Aorta (tissue), 5 donors: ENCODE results near the gene SERPIND1. TPM values are rescaled to one million over a fixed set of nuclear protein-coding genes. Genes with fewer than 3 reads are reported as not detected.

ENCODE experiments used
- ATAC-seq: fragments of 200-7000 bp; cut with Tn5 transposase; one replicate; pipeline ENCODE4 v1.9.1; 2022; ENCODE audit warnings: moderate library complexity; ENCODE audit not compliant: low FRiP score
- DNase-seq, 2 donors: peaks; one replicate each; pipeline ENCODE4 v3.0.0-alpha.2; 2020
- H3K27ac ChIP-seq, 2 donors: one replicate each; pipeline ENCODE4 v1.5.1; 2013; ENCODE audit warnings: low read length in 2 of 2, mild to moderate bottlenecking in 2 of 2, moderate library complexity in 2 of 2, control low read depth in 1 of 2, inconsistent platforms in 1 of 2, low read depth in 1 of 2
- H3K27me3 ChIP-seq, 2 donors: one replicate each; pipeline ENCODE4 v1.6.1; 2013; ENCODE audit warnings: control low read depth in 1 of 2, low read length in 1 of 2, mild to moderate bottlenecking in 1 of 2, moderate library complexity in 1 of 2; ENCODE audit not compliant: insufficient read depth in 2 of 2, control insufficient read depth in 1 of 2
- H3K36me3 ChIP-seq, 2 donors: one replicate each; pipeline ENCODE4 v1.6.1; 2013; ENCODE audit warnings: control low read depth in 1 of 2, low read length in 1 of 2, mild to moderate bottlenecking in 1 of 2; ENCODE audit not compliant: insufficient read depth in 2 of 2, control insufficient read depth in 1 of 2
- H3K4me1 ChIP-seq, 2 donors: one replicate each; pipeline ENCODE4 v1.6.1; 2013; ENCODE audit warnings: low read length in 2 of 2, control low read depth in 1 of 2, mild to moderate bottlenecking in 1 of 2, moderate library complexity in 1 of 2; ENCODE audit not compliant: insufficient read depth in 2 of 2, control insufficient read depth in 1 of 2
- H3K4me3 ChIP-seq, 2 donors: one replicate each; pipeline ENCODE4 v1.5.1; 2013; ENCODE audit warnings: low read length in 2 of 2, control low read depth in 1 of 2, mild to moderate bottlenecking in 1 of 2
- H3K9me3 ChIP-seq: one replicate; pipeline ENCODE4 v1.6.1; 2013; ENCODE audit warnings: mild to moderate bottlenecking, low read length; ENCODE audit not compliant: control insufficient read depth
- WGBS, 2 donors: extraction: QIAGEN DNeasy Blood & Tissue Kit; methylation state at CpG; one replicate each; pipeline ENCODE4 v1.1.7; 2013; 5-methylcytosine and 5-hydroxymethylcytosine counted together
- intact Hi-C, 2 donors: fragments of 100-400 bp; cut with DNase I; formaldehyde crosslinking; loops; one replicate each; pipeline versions ENCODE4 v1.14.2 to v1.15.0; 2022
- polyA plus RNA-seq, 2 donors: library from polyadenylated mRNA; stranded (reverse); fragments of 200-250 nt; gene quantifications; one replicate each; pipeline ENCODE4 v1.2.3, GENCODE V29; 2013
- total RNA-seq, 2 donors: library from RNA; stranded (reverse); fragmentation: NEBNext Ultra II Directional; extraction: Animal tissue kit (Norgen Biotek cat#: 25700); gene quantifications; one replicate each; pipeline ENCODE4 v1.2.1, GENCODE V29; 2021
- donor health status: healthy with polysubstance abuse.
- donor health status: Bipolar disorder and iron deficiency.
- donor health status: DM: no; HTN: no; CAD: no.
- donor health status: DM: no; HTN: no; CAD: no.
- donor health status: DM: yes; HTN: yes; CAD: no.

Gene SERPIND1
- total and polyA plus RNA-seq, 4 donors: 0.15 to 0.38 (median 0.23) TPM; not detected in 1

DNA sequence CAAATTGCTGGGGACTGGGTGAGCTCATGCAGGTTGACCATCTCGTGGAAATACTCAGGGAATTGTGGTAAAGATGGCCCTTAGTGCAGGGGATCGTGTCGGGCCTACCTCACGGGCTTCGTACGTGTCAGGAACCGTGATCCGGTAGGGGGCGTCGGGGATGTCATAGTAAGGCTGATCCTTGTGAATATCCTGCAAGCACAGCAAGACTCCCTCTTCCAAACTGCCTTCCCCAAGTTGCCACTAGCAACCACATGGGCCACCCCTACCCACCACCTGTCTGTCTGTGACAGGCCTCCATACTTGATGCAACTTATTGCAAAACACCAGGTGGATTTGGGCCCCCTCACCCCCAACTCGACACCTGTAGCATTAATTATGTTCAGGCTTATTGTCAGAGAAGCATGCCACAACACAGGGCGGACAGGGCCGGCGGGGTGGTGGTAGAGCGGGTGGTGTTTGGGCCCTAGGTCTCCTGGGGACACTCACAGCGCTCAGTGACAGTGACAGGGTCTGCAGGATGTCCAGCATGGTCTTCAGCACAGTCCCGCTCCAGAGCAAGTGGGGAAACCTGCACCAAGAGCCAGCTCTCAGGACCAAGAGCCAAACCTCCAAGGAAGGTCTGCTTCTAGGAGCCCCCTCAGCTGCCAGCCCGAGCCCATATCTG, 22.6 kb upstream of the SERPIND1 start:
- WGBS, 2 donors: 88 to 93% methylated on average over 18 of the region's 18 CpGs
- H3K4me3 ChIP-seq: no peak overlapping the region
- no peaks in the 10 kb centered on the region for H3K4me1 ChIP-seq
- intact Hi-C loops: no loop called here
- H3K27me3 ChIP-seq: no peaks in the 10 kb centered on the region
- H3K36me3 ChIP-seq: peaks cover 0 to 7% of the 10 kb centered on the region in 2 donors
- ATAC-seq (no peak), DNase-seq (peak in 1 of 2 donors; percentile 73)
- no peaks in the 10 kb centered on the region for H3K9me3 ChIP-seq
- H3K27ac ChIP-seq: no peak overlapping the region

DNA sequence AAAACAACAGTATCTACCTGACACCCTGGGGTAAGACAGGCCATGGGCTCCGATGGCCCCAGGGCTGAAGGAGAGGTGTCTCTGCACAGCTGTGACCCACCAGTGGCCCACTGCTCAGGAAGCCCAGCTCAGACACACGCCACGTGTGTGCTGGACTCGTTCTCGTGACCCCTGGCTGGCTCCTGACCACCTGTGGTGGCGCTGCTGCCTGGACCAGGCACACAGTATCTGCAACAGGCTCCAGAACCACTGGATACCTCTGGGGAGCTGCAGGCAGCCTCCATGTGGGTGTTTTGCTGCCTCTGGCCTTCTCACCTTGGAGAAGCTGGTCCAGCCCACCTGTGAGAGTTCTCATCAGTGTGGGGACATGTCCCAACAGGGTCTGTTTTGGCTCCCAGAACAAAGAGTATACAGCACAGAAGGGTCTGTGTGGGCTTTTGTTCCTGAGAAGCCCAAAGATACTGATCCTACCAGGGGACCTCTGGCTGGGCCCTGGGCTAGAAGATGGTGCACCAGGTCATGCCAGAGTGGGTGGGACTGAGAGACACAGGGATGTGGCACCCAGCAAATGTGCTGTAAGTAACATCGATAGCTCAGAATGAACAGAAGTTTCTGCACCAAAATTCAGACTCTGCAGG, 21.7 kb upstream of the SERPIND1 start:
- DNase-seq: peak in 1 of 2 donors; percentile 42
- WGBS, 2 donors: 95% methylated on average over 7 of the region's 7 CpGs
- Histone ChIP-seq H3K4me1 (no peaks in the 10 kb centered on the region), H3K27me3 (no peaks in the 10 kb centered on the region), H3K36me3 (peaks cover 0 to 4% of the 10 kb centered on the region in 2 donors), H3K27ac (no peak overlapping the region), H3K9me3 (no peaks in the 10 kb centered on the region), H3K4me3 (no peak overlapping the region)
- no peak for ATAC-seq
- intact Hi-C loops: no loop called here

GRCh38 chr22:20752873-20753272, 21.0 kb upstream of the SERPIND1 start:
- Histone ChIP-seq H3K27ac (no peak overlapping the region), H3K4me3 (no peak overlapping the region), H3K9me3 (no peaks in the 10 kb centered on the region), H3K27me3 (no peaks in the 10 kb centered on the region), H3K36me3 (peaks cover 0 to 1% of the 10 kb centered on the region in 2 donors), H3K4me1 (no peaks in the 10 kb centered on the region)
- intact Hi-C loops: no loop called here
- ATAC-seq (no peak), DNase-seq (peak in 1 of 2 donors; percentile 21)
- WGBS, 2 donors: 95 to 98% methylated on average over 10 of the region's 10 CpGs

GRCh38 chr22:20756846-20757245, 17.1 kb upstream of the SERPIND1 start:
- WGBS, 2 donors: 95 to 98% methylated on average over 3 of the region's 3 CpGs
- Histone ChIP-seq H3K4me1 (no peaks in the 10 kb centered on the region), H3K36me3 (peaks cover 0 to 4% of the 10 kb centered on the region in 2 donors), H3K27me3 (no peaks in the 10 kb centered on the region), H3K9me3 (no peaks in the 10 kb centered on the region), H3K27ac (no peak overlapping the region), H3K4me3 (no peak overlapping the region)
- DNase-seq (no peak), ATAC-seq (no peak)
- intact Hi-C loops: no loop called here

GRCh38 chr22:20758688-20759087, 15.2 kb upstream of the SERPIND1 start:
- H3K27ac ChIP-seq: no peak overlapping the region
- 99 to 100% methylated on average over 2 of the region's 2 CpGs for WGBS, 2 donors
- intact Hi-C loops: no loop called here
- ATAC-seq: no peak
- no peaks in the 10 kb centered on the region for H3K27me3 ChIP-seq
- no peak for DNase-seq
- no peak overlapping the region for H3K4me3 ChIP-seq
- H3K36me3 ChIP-seq: peaks cover 0 to 4% of the 10 kb centered on the region in 2 donors
- H3K9me3 ChIP-seq: no peaks in the 10 kb centered on the region
- no peaks in the 10 kb centered on the region for H3K4me1 ChIP-seq

- 96 to 98% methylated on average over 2 of the region's 2 CpGs for WGBS, 2 donors
- intact Hi-C loops: no loop called here
- H3K36me3 ChIP-seq: peaks cover 0 to 4% of the 10 kb centered on the region in 2 donors
These were observed 13.8 kb upstream of the SERPIND1 start for GRCh38 chr22:20760084-20760483.

GRCh38 chr22:20761536-20761935, 12.4 kb upstream of the SERPIND1 start:
- no peak for DNase-seq
- intact Hi-C loops: no loop called here
- Histone ChIP-seq H3K9me3 (no peaks in the 10 kb centered on the region), H3K36me3 (peaks cover 0 to 9% of the 10 kb centered on the region in 2 donors), H3K4me3 (no peak overlapping the region), H3K27me3 (no peaks in the 10 kb centered on the region), H3K27ac (no peak overlapping the region), H3K4me1 (no peaks in the 10 kb centered on the region)
- 49 to 53% methylated on average over 2 of the region's 2 CpGs for WGBS, 2 donors
- ATAC-seq: no peak

More at GRCh38 chr22:20760084-20760483, 13.8 kb upstream of the SERPIND1 start:
- Histone ChIP-seq H3K27ac (no peak overlapping the region), H3K4me3 (no peak overlapping the region), H3K4me1 (no peaks in the 10 kb centered on the region), H3K9me3 (no peaks in the 10 kb centered on the region), H3K27me3 (no peaks in the 10 kb centered on the region)
- ATAC-seq: no peak
- no peak for DNase-seq

GRCh38 chr22:20762233-20762796, 11.6 kb upstream of the SERPIND1 start:
- no peak for DNase-seq
- ATAC-seq: no peak
- Histone ChIP-seq H3K27ac (no peak overlapping the region), H3K4me1 (no peaks in the 10 kb centered on the region), H3K36me3 (peaks cover 0 to 9% of the 10 kb centered on the region in 2 donors), H3K27me3 (no peaks in the 10 kb centered on the region), H3K4me3 (no peak overlapping the region), H3K9me3 (no peaks in the 10 kb centered on the region)
- WGBS, 2 donors: 87 to 94% methylated on average over 7 of the region's 7 CpGs
- intact Hi-C loops: no loop called here
